ENCODE data around the gene NRXN3.

Gene NRXN3

DNA sequence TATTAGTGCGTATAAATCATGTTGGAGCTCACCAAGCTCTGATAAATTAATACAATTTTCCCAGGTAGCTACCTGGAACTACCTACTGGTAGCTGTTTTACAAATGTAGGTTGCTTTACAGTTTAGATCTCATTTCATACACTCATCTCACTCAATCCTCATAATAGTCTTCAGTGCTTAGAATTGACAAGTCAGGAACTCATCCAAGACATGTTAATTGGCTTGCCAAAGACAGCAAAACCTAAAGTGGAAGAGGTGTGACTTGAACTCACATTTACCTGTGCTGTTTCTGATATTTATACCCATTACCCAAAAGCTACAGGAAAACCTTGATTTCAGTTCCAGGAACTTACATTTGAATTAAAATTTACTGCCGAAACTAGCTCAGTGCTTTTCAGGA, 1744.4 kb downstream of the NRXN3 start:
- Histone ChIP-seq H3K27ac (ENCODE audit: insufficient read depth, low read depth, low read length, poor library complexity, severe bottlenecking) (no peak overlapping the region), H3K36me3 (ENCODE audit: control insufficient read depth, insufficient read depth, low read length) (no peaks in the 10 kb centered on the region), H3K27me3 (ENCODE audit: control insufficient read depth, insufficient read depth, low read length, poor library complexity, severe bottlenecking) (no peaks in the 10 kb centered on the region), H3K4me3 (ENCODE audit: insufficient read depth, low read depth, low read length) (no peak overlapping the region), H3K9me3 (ENCODE audit: control insufficient read depth, low read length) (no peaks in the 10 kb centered on the region), H3K4me1 (ENCODE audit: control insufficient read depth, insufficient read depth, low read length) (no peaks in the 10 kb centered on the region)
- 98 to 100% methylated on average over 2 of the region's 2 CpGs for WGBS, 2 experiments

DNA sequence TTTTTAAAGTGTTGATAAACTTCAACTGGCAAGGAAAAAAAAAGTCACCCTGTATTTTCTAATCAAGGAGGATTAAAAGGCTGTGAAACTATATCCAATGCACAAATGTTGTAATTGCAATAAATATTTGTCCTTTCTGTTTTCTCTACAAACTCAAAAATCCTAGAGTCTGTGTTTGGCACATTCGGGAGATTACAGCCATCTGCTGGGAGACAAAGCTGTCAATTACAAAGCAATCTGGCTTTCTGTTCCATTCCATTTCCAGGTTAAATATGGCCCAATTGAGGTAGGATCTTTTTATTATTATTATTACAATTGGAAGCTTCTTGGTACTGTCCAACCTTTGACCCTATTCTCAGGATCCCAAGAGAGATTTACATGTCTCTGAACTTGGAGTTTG, 1745.2 kb downstream of the NRXN3 start:
- Histone ChIP-seq H3K36me3 (ENCODE audit: control insufficient read depth, insufficient read depth, low read length) (no peaks in the 10 kb centered on the region), H3K9me3 (ENCODE audit: control insufficient read depth, low read length) (no peaks in the 10 kb centered on the region), H3K27ac (ENCODE audit: insufficient read depth, low read depth, low read length, poor library complexity, severe bottlenecking) (no peak overlapping the region), H3K4me3 (ENCODE audit: insufficient read depth, low read depth, low read length) (no peak overlapping the region), H3K4me1 (ENCODE audit: control insufficient read depth, insufficient read depth, low read length) (no peaks in the 10 kb centered on the region), H3K27me3 (ENCODE audit: control insufficient read depth, insufficient read depth, low read length, poor library complexity, severe bottlenecking) (no peaks in the 10 kb centered on the region)
- WGBS, 2 experiments, result 100% methylated on average over 1 of the region's 1 CpG

DNA sequence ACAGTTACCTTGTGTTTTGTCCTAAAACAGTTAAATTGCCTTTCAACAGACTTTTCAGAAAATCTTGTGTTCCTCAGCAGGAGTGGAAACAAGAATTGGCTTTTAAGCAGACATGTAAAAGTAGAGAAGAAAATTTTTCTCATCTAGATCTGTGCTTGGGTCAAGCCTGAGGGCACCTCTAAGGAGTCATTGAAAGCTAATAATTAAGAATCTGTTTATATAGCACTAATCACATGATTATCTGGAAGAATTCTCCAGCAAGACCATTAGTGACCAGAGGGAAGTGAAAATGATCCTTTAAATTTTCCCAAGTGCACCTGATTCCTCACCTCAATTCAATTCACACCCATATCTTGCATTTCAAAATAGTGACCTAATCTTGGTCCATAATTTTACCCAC, 1746.1 kb downstream of the NRXN3 start:
- Histone ChIP-seq H3K9me3 (ENCODE audit: control insufficient read depth, low read length) (no peaks in the 10 kb centered on the region), H3K4me1 (ENCODE audit: control insufficient read depth, insufficient read depth, low read length) (no peaks in the 10 kb centered on the region), H3K4me3 (ENCODE audit: insufficient read depth, low read depth, low read length) (no peak overlapping the region), H3K27ac (ENCODE audit: insufficient read depth, low read depth, low read length, poor library complexity, severe bottlenecking) (no peak overlapping the region), H3K36me3 (ENCODE audit: control insufficient read depth, insufficient read depth, low read length) (no peaks in the 10 kb centered on the region), H3K27me3 (ENCODE audit: control insufficient read depth, insufficient read depth, low read length, poor library complexity, severe bottlenecking) (no peaks in the 10 kb centered on the region)

DNA sequence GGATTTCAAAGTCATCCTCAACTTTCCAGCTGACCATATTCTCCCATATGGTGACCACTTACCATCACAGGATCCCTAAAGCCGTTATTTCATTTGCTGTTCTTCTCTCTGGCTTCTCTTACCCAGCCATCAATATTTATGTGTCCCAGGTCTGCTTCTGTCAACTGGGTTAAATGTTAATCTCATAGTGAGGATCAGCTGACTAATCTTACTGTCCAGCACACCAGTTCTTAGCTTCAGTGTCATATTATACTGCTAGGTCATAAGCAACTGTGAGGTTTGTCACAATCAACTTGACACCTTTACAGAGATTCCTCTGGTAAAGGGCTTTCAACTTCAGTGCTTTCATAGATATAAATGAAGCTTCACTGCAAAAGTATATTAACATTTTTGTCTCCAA, 1746.7 kb downstream of the NRXN3 start:
- H3K27me3 ChIP-seq (ENCODE audit: control insufficient read depth, insufficient read depth, low read length, poor library complexity, severe bottlenecking), result no peaks in the 10 kb centered on the region
- H3K9me3 ChIP-seq (ENCODE audit: control insufficient read depth, low read length), result no peaks in the 10 kb centered on the region
- no peak overlapping the region for H3K4me3 ChIP-seq (ENCODE audit: insufficient read depth, low read depth, low read length)
- WGBS, 2 experiments, result 89 to 100% methylated on average over 1 of the region's 1 CpG
- H3K36me3 ChIP-seq (ENCODE audit: control insufficient read depth, insufficient read depth, low read length), result no peaks in the 10 kb centered on the region
- no peak overlapping the region for H3K27ac ChIP-seq (ENCODE audit: insufficient read depth, low read depth, low read length, poor library complexity, severe bottlenecking)
- no peaks in the 10 kb centered on the region for H3K4me1 ChIP-seq (ENCODE audit: control insufficient read depth, insufficient read depth, low read length)
